Measurements from ENCODE around the gene SLC35A1.

SLC35A1 gene

DNA sequence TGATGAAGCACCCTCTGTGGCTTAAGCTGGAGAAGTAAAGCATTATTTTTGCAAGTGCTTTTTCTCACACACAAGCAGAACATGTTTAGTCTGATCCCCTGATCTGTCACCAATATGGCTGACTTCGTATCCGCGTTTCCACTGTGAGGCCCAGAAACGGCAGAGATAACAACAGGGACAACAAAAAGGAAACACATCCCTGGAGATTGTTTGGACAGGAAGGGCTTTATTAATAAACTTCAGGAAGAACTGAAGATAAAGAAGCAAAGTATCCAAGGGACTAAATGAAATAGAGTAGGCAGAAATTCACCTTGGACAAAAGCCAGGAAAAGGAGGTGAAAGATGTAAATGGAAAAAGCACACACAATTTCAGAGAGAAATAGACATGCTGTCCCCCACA is 67.8 kb downstream of the SLC35A1 start:
- H3K4me3 ChIP-seq (ENCODE audit: low read length), result no peak overlapping the region
- no peaks in the 10 kb centered on the region for H3K4me1 ChIP-seq (ENCODE audit: insufficient read depth, low read length)
- no peaks in the 10 kb centered on the region for H3K27me3 ChIP-seq (ENCODE audit: insufficient read depth, low read length)
- H3K36me3 ChIP-seq (ENCODE audit: insufficient read depth, low read length), result peaks cover 48% of the 10 kb centered on the region
- no peak overlapping the region for H2AFZ ChIP-seq (ENCODE audit: low read depth, low read length)
- peaks cover 7% of the 10 kb centered on the region for H3K9me3 ChIP-seq (ENCODE audit: low read length)

DNA sequence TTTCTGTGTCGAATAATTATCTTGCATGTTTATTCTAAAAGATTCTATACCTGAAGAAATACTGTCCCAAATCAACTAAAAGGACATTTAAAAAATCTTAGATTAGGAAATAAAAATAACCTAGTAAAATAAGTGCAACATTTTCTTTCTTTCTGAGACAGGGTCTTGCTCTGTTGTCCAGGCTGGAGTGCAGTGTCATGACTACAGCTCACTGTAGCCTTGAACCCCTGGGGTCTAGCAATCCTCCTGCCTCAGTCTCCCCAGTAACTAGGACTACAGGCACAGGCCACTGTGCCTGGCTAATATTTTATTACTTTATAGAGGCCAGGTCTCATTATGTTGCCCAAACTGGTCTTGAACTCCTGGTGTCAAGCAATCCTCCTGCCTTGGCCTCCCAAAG is 68.3 kb downstream of the SLC35A1 start:
- H2AFZ ChIP-seq (ENCODE audit: low read depth, low read length), result no peak overlapping the region
- H3K4me3 ChIP-seq (ENCODE audit: low read length), result no peak overlapping the region
- no peaks in the 10 kb centered on the region for H3K27me3 ChIP-seq (ENCODE audit: insufficient read depth, low read length)
- H3K9me3 ChIP-seq (ENCODE audit: low read length), result peaks cover 7% of the 10 kb centered on the region
- no peaks in the 10 kb centered on the region for H3K4me1 ChIP-seq (ENCODE audit: insufficient read depth, low read length)
- peaks cover 49% of the 10 kb centered on the region for H3K36me3 ChIP-seq (ENCODE audit: insufficient read depth, low read length)

DNA sequence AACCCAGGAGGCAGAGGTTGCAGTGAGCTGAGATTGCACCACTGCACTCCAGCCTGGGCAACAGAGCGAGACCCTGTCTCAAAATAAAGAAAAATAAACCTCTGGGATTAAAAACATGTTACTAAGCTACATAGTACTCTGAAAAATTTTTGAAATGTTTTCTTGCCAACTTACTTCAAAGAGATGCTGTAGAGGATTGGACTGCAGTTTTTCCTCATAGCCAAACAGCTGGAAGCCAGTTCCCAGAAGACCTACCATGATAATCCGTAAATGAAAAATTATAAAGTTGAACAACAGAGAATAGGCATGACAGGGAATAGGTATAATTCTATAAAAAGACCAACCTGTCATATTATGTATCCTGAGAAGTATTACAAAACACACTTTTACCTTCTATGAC is 69.0 kb downstream of the SLC35A1 start:
- Histone ChIP-seq H3K27me3 (ENCODE audit: insufficient read depth, low read length) (no peaks in the 10 kb centered on the region), H3K4me3 (ENCODE audit: low read length) (no peak overlapping the region), H3K4me1 (ENCODE audit: insufficient read depth, low read length) (no peaks in the 10 kb centered on the region), H3K9me3 (ENCODE audit: low read length) (peaks cover 7% of the 10 kb centered on the region), H2AFZ (ENCODE audit: low read depth, low read length) (no peak overlapping the region), H3K36me3 (ENCODE audit: insufficient read depth, low read length) (peaks cover 55% of the 10 kb centered on the region)

DNA sequence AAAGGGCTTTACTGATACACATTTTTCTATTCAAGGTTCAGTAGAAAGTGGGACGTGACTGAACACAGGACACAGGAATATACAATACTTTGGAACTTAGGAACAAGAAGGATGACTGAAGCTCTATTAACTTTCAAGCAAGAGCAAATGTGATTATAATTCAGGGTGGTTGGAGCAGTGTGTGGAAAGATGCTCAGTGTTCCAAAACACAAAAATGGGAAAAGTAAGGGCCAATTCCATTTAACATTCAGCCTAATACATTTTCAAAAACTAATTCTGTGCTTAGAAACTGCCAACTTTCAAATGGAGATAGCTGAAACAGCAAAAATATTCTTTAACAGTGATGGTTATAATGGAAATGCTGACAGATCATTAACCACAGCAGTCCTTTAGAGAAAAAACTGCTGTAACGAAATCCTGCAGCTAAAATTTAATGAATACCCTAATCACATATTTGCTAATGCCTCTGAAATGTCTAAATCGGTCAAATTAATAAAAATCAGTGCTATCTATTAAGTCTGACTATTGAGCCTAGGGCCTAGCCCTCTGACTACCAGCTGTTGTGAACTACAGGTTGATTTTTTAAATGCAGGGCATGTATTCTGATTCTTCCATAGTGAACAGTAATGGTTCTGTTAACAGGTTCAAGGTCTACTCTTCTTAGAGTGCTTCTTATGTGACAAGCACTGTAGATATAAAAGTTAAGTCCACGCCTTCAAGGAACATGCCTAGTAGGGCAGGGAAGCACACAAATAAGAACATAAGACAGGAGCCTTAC is 71.1 kb downstream of the SLC35A1 start:
- peaks cover 7% of the 10 kb centered on the region for H3K9me3 ChIP-seq (ENCODE audit: low read length)
- H2AFZ ChIP-seq (ENCODE audit: low read depth, low read length), result no peak overlapping the region
- H3K4me3 ChIP-seq (ENCODE audit: low read length), result no peak overlapping the region
- H3K4me1 ChIP-seq (ENCODE audit: insufficient read depth, low read length), result no peaks in the 10 kb centered on the region
- H3K27me3 ChIP-seq (ENCODE audit: insufficient read depth, low read length), result no peaks in the 10 kb centered on the region
- H3K36me3 ChIP-seq (ENCODE audit: insufficient read depth, low read length), result peaks cover 65% of the 10 kb centered on the region

DNA sequence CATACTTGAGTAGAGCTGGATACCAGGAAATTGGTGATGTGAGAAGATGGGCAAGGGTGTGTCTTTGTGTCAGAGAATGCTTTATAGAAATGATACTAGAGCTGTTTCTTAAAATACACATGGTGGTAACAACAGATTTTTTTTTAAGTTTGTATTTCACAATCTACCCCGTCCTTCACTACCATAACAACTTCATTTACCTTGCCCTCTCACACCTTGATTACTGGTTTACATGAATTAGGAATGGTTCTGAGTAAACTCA is 71.6 kb downstream of the SLC35A1 start:
- H3K4me1 ChIP-seq (ENCODE audit: insufficient read depth, low read length), result no peaks in the 10 kb centered on the region
- no peaks in the 10 kb centered on the region for H3K27me3 ChIP-seq (ENCODE audit: insufficient read depth, low read length)
- peaks cover 67% of the 10 kb centered on the region for H3K36me3 ChIP-seq (ENCODE audit: insufficient read depth, low read length)
- H2AFZ ChIP-seq (ENCODE audit: low read depth, low read length), result no peak overlapping the region
- no peak overlapping the region for H3K4me3 ChIP-seq (ENCODE audit: low read length)
- H3K9me3 ChIP-seq (ENCODE audit: low read length), result peaks cover 6% of the 10 kb centered on the region

DNA sequence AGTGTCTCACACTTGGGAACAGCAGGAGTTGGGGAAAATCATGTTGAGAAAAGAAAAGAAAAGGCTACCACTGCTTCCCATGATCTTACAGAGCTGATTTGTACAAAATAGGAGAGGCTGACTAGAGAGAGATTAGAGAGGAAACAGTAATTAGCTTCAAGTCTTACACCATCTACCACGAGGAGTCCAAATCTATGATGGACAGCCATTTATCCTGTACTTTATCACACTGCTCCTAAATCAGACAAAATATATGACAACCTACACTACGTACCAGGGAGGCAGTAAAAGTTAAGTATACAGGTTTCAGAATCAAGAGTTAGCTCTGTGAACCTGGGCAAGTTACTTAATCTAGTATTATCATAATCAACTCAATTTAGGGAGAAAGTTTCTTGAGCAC is 79.0 kb downstream of the SLC35A1 start:
- Histone ChIP-seq H2AFZ (ENCODE audit: low read depth, low read length) (no peak overlapping the region), H3K4me1 (ENCODE audit: insufficient read depth, low read length) (no peaks in the 10 kb centered on the region), H3K27me3 (ENCODE audit: insufficient read depth, low read length) (no peaks in the 10 kb centered on the region), H3K9me3 (ENCODE audit: low read length) (no peaks in the 10 kb centered on the region), H3K4me3 (ENCODE audit: low read length) (no peak overlapping the region), H3K36me3 (ENCODE audit: insufficient read depth, low read length) (peaks cover 69% of the 10 kb centered on the region)

DNA sequence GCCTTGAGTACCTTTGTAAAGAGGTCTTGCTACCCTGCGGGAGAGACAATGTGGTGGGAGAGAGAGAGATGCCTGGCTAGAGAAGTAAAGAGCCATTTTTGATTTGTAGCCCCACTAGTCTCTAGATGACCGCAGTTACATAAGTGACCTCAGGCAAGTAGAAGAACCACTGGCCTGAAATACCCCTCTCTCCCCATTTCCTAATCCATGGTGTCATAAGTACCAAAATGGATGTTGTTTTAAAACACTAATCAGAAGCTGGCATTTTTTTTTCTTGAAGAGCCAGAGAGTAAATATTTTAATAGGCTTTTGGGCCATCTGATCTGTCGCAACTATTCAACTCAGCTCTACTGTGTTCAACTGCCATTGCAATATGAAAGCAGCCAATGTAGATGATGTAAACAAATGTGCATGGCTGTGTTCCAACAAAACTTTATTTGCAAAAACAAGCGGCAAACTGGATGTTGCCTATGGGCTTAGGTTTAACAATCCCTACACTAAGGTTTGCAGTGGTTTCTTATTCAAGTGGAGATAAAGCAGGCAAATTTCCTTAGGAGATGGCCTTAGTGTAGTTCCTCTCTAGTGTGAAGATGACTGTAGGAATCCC is 80.5 kb downstream of the SLC35A1 start:
- no peak overlapping the region for H2AFZ ChIP-seq (ENCODE audit: low read depth, low read length)
- no peaks in the 10 kb centered on the region for H3K9me3 ChIP-seq (ENCODE audit: low read length)
- H3K4me3 ChIP-seq (ENCODE audit: low read length), result no peak overlapping the region
- H3K27me3 ChIP-seq (ENCODE audit: insufficient read depth, low read length), result no peaks in the 10 kb centered on the region
- H3K4me1 ChIP-seq (ENCODE audit: insufficient read depth, low read length), result no peaks in the 10 kb centered on the region
- H3K36me3 ChIP-seq (ENCODE audit: insufficient read depth, low read length), result peaks cover 66% of the 10 kb centered on the region

DNA sequence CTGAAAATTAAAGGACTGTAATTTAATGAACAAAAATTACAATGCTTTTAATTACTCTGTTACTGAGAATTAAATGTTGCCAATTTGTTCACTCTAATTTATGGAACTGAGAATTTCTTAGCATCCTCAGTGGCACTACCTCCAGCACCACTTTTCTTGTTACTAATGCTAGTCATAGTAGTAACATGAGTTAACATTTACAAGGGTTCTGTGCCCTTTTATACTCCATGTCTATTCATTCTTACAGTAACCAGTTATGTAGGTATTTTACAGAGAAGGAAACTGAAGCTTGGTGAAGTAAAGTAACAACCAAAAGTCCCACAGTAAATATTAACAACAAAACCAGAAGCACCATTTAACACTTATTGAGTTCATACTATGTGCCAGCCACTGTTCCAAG is 82.7 kb downstream of the SLC35A1 start:
- peaks cover 63% of the 10 kb centered on the region for H3K36me3 ChIP-seq (ENCODE audit: insufficient read depth, low read length)
- H3K4me3 ChIP-seq (ENCODE audit: low read length), result no peak overlapping the region
- H3K27me3 ChIP-seq (ENCODE audit: insufficient read depth, low read length), result no peaks in the 10 kb centered on the region
- H2AFZ ChIP-seq (ENCODE audit: low read depth, low read length), result no peak overlapping the region
- H3K9me3 ChIP-seq (ENCODE audit: low read length), result no peaks in the 10 kb centered on the region
- no peaks in the 10 kb centered on the region for H3K4me1 ChIP-seq (ENCODE audit: insufficient read depth, low read length)

DNA sequence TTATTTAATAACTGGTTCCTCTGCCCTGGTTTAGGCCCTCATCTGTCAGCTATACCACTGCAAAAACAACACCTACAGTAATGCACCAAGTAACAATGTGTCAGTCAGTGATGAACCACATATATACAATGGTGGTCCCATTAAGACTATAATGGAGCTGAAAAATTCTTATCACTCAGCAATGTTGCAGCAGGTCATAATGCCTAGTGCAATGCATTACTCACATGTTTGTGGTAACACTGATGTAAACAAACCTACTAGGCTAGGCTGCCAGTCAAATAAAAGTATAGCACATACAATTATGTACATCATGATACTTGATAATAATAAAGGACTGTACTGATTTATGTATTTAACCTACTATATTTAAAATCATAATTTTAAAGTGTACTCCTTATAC is 85.7 kb downstream of the SLC35A1 start:
- peaks cover 70% of the 10 kb centered on the region for H3K36me3 ChIP-seq (ENCODE audit: insufficient read depth, low read length)
- no peak overlapping the region for H2AFZ ChIP-seq (ENCODE audit: low read depth, low read length)
- H3K9me3 ChIP-seq (ENCODE audit: low read length), result no peaks in the 10 kb centered on the region
- H3K27me3 ChIP-seq (ENCODE audit: insufficient read depth, low read length), result no peaks in the 10 kb centered on the region
- no peak overlapping the region for H3K4me3 ChIP-seq (ENCODE audit: low read length)
- H3K4me1 ChIP-seq (ENCODE audit: insufficient read depth, low read length), result no peaks in the 10 kb centered on the region

DNA sequence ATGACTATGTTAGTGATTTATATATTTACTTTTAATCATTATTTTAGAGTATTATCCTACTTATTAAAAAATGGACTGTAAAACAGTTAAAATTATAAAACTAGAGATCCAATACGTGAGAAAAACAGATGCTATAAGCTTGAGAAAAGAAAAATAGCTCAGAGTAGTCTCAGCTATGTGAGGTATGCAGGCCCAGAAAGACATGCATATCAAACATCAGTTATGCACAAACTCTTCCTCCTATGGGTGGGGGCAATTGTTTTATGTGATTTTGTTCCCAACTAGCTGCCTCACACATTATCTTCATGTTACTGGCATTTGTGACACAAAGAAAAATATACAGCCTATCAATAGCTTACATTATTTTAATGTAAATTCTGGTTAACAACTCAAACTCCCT is 88.2 kb downstream of the SLC35A1 start:
- no peaks in the 10 kb centered on the region for H3K27me3 ChIP-seq (ENCODE audit: insufficient read depth, low read length)
- H3K9me3 ChIP-seq (ENCODE audit: low read length), result no peaks in the 10 kb centered on the region
- no peaks in the 10 kb centered on the region for H3K4me1 ChIP-seq (ENCODE audit: insufficient read depth, low read length)
- H3K4me3 ChIP-seq (ENCODE audit: low read length), result no peak overlapping the region
- H2AFZ ChIP-seq (ENCODE audit: low read depth, low read length), result no peak overlapping the region
- H3K36me3 ChIP-seq (ENCODE audit: insufficient read depth, low read length), result peaks cover 65% of the 10 kb centered on the region
